ENCODE measurements around the gene PPP1R3G.
"Not testable (repeated sequence)": the region's sequence is repeated elsewhere in the genome, so short reads cannot be mapped to it uniquely, and the experiment has no call there.

Gene PPP1R3G

DNA sequence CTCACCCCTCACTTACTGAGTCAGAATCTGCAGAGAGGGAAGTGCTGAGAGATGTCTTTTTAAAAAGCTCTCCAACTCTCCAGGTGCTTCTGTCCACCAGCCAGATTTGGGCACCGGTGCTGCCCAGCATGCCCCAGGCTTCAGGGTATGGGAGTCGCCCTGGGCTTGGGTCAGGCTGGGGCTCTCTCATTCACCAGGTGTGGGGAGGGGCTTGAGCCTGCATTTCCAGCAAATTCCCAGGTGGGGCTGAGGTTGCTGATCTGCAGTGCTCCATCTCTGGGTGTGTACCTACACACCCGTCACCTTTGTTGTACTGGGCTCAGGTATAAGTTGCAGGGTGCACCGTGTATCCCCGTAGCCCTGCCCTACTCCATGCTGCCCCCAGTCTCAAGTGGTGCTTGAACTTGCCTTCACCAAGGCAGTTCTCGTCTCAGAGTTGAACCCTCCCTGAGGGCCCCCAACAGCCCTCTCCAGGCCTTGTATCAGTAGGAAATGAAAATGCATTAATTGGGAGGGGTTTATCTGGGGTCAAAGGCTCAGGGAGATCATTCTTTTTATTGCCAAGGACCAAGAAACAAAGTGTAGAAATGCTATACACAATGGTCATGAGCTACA lies 23.5 kb downstream of the PPP1R3G start:
- DNase-seq (ENCODE audit: low read depth): no peak
- H3K36me3 ChIP-seq (ENCODE audit: control insufficient read depth, insufficient read depth, low read length, severe bottlenecking): peaks cover 9% of the 10 kb centered on the region
- H3K27me3 ChIP-seq (replicated peaks; ENCODE audit: control insufficient read depth, insufficient read depth, low read length): no peaks in the 10 kb centered on the region
- H3K9me3 ChIP-seq (ENCODE audit: control insufficient read depth, low read length): no peaks in the 10 kb centered on the region
- H3K4me1 ChIP-seq (ENCODE audit: control insufficient read depth, insufficient read depth, low read length): peaks cover 5% of the 10 kb centered on the region
- no peak overlapping the region for H3K9ac ChIP-seq (ENCODE audit: low read length)
- no peak overlapping the region for H3K4me3 ChIP-seq (ENCODE audit: low read length)

DNA sequence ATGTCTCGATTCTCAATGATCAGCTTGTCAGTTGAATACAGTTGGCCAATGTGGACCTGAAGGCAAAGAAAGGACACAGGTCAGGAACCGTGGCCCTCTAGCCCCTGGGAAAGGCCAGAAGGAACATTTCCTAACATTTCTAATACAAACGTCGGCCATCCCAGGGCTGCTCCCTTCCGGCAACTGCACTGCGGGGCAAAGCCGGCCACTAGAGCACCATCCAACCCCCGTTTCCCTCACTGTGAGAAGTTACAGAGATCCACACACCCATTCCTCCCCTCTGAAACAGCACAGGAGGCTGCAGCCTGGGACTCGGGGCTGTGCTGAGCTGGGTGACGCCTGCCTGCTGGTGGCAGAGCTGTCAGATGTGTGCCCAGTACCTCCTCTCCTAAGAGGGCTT lies 24.3 kb downstream of the PPP1R3G start:
- DNase-seq (ENCODE audit: low read depth): no peak
- no peaks in the 10 kb centered on the region for H3K27me3 ChIP-seq (replicated peaks; ENCODE audit: control insufficient read depth, insufficient read depth, low read length)
- H3K9me3 ChIP-seq (ENCODE audit: control insufficient read depth, low read length): no peaks in the 10 kb centered on the region
- H3K9ac ChIP-seq (ENCODE audit: low read length): no peak overlapping the region
- peaks cover 9% of the 10 kb centered on the region for H3K36me3 ChIP-seq (ENCODE audit: control insufficient read depth, insufficient read depth, low read length, severe bottlenecking)
- peaks cover 5% of the 10 kb centered on the region for H3K4me1 ChIP-seq (ENCODE audit: control insufficient read depth, insufficient read depth, low read length)
- H3K4me3 ChIP-seq (ENCODE audit: low read length): no peak overlapping the region

DNA sequence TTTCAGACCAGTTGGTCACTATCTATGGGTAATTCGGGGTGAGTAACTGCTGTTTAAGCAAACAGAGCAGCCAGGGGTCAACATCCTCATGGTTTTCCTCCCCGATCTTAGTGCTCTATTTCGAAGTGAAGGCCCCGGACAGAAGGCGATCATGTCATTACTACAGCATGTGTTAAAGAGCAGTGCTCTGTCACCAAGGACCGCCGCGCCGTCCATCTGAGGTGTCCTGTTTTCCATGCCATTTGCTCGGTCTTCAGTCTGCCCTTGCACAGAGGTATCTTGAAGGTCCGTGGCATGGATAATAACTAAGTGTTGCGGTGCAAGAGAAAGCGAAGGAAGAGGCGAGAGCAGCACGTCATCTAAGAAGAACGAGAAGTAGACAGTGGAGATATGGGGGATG lies 25.1 kb downstream of the PPP1R3G start:
- DNase-seq (ENCODE audit: low read depth): no peak

DNA sequence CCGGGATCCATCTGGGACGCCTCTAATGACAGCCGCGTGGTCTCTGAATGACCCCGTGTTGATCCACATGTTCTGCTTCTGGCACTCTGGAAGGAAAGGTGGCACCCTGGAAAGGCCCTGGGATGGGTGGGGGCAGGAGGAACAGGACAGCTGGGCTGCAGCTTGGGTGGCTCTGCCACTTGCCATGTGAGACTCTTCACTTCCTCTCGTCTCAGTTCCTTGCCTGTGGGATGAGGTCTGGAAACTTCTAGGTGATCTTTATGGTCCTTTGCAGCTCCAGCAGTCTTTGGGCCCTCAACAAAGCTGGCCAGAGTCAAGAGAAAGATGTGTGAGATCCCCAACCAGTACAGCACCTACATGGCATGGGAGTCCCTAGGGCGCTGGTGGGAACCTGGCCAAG lies 26.5 kb downstream of the PPP1R3G start:
- H3K4me3 ChIP-seq (ENCODE audit: low read length): no peak overlapping the region
- no peaks in the 10 kb centered on the region for H3K9me3 ChIP-seq (ENCODE audit: control insufficient read depth, low read length)
- H3K36me3 ChIP-seq (ENCODE audit: control insufficient read depth, insufficient read depth, low read length, severe bottlenecking): peaks cover 9% of the 10 kb centered on the region
- no peak overlapping the region for H3K9ac ChIP-seq (ENCODE audit: low read length)
- DNase-seq (ENCODE audit: low read depth): no peak
- peaks cover 8% of the 10 kb centered on the region for H3K4me1 ChIP-seq (ENCODE audit: control insufficient read depth, insufficient read depth, low read length)
- no peaks in the 10 kb centered on the region for H3K27me3 ChIP-seq (replicated peaks; ENCODE audit: control insufficient read depth, insufficient read depth, low read length)

More for the DNA sequence above, 25.1 kb downstream of the PPP1R3G start:
- Histone ChIP-seq H3K36me3 (ENCODE audit: control insufficient read depth, insufficient read depth, low read length, severe bottlenecking) (peaks cover 9% of the 10 kb centered on the region), H3K4me1 (ENCODE audit: control insufficient read depth, insufficient read depth, low read length) (peaks cover 5% of the 10 kb centered on the region), H3K9ac (ENCODE audit: low read length) (no peak overlapping the region), H3K4me3 (ENCODE audit: low read length) (no peak overlapping the region), H3K9me3 (ENCODE audit: control insufficient read depth, low read length) (no peaks in the 10 kb centered on the region), H3K27me3 (replicated peaks; ENCODE audit: control insufficient read depth, insufficient read depth, low read length) (no peaks in the 10 kb centered on the region)

DNA sequence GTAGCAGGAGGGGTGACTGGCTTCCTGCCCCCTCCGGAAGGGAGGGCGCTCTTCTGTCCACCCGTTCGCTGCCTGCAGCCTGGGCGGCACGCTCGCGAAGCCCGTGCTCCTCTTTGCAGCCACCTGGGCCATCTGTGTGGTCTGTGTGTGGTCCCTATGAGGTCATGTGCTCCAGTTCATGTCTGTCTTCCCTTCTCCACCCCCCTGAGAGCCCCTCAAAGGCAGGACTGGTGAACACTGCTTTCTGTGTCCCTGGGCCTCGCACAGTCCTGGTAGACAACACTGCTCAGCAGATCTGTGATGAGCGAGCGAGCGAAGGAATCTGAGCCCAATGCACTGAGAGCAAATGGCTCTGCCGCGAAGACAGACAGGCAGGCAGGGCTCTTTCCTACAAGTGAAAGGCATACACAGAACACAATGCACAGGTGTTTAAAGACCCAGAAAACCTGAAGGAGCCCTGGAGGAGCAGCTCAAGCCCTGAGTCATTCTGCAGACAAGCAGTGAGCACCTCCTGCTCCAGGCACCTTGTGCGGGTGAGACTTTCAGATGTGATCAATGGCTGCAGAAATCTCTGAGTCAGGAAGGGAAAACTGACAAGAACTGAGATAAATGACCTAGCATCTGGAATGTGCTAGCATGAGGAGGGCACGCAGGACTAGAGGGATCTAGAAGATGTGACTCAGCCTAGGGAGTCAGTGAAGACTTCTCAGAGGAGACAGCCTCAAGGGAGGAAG lies 27.1 kb downstream of the PPP1R3G start:
- H3K4me3 ChIP-seq (ENCODE audit: low read length): no peak overlapping the region

GRCh38 chr6:5113096-5113495 lies 28.0 kb downstream of the PPP1R3G start:
- Histone ChIP-seq H3K9ac (ENCODE audit: low read length) (no peak overlapping the region), H3K4me3 (ENCODE audit: low read length) (no peak overlapping the region), H3K27me3 (replicated peaks; ENCODE audit: control insufficient read depth, insufficient read depth, low read length) (no peaks in the 10 kb centered on the region), H3K9me3 (ENCODE audit: control insufficient read depth, low read length) (no peaks in the 10 kb centered on the region), H3K36me3 (ENCODE audit: control insufficient read depth, insufficient read depth, low read length, severe bottlenecking) (peaks cover 9% of the 10 kb centered on the region), H3K4me1 (ENCODE audit: control insufficient read depth, insufficient read depth, low read length) (peaks cover 10% of the 10 kb centered on the region)
- no peak for DNase-seq (ENCODE audit: low read depth)

More for the DNA sequence above, 27.1 kb downstream of the PPP1R3G start:
- Histone ChIP-seq H3K9ac (ENCODE audit: low read length) (no peak overlapping the region), H3K9me3 (ENCODE audit: control insufficient read depth, low read length) (no peaks in the 10 kb centered on the region), H3K36me3 (ENCODE audit: control insufficient read depth, insufficient read depth, low read length, severe bottlenecking) (peaks cover 9% of the 10 kb centered on the region), H3K4me1 (ENCODE audit: control insufficient read depth, insufficient read depth, low read length) (peaks cover 10% of the 10 kb centered on the region), H3K27me3 (replicated peaks; ENCODE audit: control insufficient read depth, insufficient read depth, low read length) (no peaks in the 10 kb centered on the region)
- peak; percentile 64 for DNase-seq (ENCODE audit: low read depth)

GRCh38 chr6:5115168-5115567 lies 30.0 kb downstream of the PPP1R3G start:
- no peaks in the 10 kb centered on the region for H3K9me3 ChIP-seq (ENCODE audit: control insufficient read depth, low read length)
- H3K4me3 ChIP-seq (ENCODE audit: low read length): no peak overlapping the region
- peaks cover 17% of the 10 kb centered on the region for H3K4me1 ChIP-seq (ENCODE audit: control insufficient read depth, insufficient read depth, low read length)
- H3K27me3 ChIP-seq (replicated peaks; ENCODE audit: control insufficient read depth, insufficient read depth, low read length): no peaks in the 10 kb centered on the region
- DNase-seq (ENCODE audit: low read depth): no peak
- H3K36me3 ChIP-seq (ENCODE audit: control insufficient read depth, insufficient read depth, low read length, severe bottlenecking): peaks cover 9% of the 10 kb centered on the region
- H3K9ac ChIP-seq (ENCODE audit: low read length): no peak overlapping the region

DNA sequence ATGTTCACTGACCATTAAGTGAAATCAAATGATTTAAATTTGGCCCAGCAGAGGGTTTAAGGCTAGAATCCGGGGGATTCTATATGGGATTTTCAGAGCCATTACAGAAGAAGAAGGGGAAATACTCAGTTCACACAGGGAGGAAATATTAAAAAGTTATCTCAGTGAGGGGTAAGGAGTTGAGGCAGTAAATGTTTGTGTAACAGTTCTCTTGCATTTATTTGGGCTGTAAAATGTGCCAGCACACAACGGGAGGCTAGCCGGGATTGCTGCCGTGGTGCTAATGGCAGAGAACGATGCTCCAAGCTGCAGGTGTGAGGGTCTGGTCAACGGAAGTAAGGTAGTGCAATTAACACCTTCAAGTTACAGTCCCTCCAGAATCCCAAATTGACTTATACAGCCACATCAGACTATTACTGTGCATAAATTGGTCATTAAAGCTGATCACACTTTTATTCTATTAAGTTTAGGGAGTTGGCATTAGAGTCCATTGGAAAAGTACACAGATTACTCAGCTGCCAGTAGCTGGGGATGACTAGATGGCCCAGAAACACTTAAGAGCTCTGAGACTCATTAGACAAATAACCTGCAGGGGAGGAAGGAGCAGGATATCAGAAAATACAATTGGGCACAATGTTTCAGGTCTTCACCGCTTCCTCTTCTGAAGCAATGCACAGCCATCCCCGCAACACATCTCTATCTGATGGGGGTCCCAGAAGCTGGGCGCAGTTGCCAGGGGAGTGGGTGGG lies 31.3 kb downstream of the PPP1R3G start:
- H3K4me1 ChIP-seq (ENCODE audit: control insufficient read depth, insufficient read depth, low read length): peaks cover 17% of the 10 kb centered on the region
- H3K36me3 ChIP-seq (ENCODE audit: control insufficient read depth, insufficient read depth, low read length, severe bottlenecking): peaks cover 2% of the 10 kb centered on the region
- DNase-seq (ENCODE audit: low read depth): no peak
- H3K27me3 ChIP-seq (replicated peaks; ENCODE audit: control insufficient read depth, insufficient read depth, low read length): no peaks in the 10 kb centered on the region
- no peak overlapping the region for H3K4me3 ChIP-seq (ENCODE audit: low read length)
- no peak overlapping the region for H3K9ac ChIP-seq (ENCODE audit: low read length)
- H3K9me3 ChIP-seq (ENCODE audit: control insufficient read depth, low read length): no peaks in the 10 kb centered on the region

DNA sequence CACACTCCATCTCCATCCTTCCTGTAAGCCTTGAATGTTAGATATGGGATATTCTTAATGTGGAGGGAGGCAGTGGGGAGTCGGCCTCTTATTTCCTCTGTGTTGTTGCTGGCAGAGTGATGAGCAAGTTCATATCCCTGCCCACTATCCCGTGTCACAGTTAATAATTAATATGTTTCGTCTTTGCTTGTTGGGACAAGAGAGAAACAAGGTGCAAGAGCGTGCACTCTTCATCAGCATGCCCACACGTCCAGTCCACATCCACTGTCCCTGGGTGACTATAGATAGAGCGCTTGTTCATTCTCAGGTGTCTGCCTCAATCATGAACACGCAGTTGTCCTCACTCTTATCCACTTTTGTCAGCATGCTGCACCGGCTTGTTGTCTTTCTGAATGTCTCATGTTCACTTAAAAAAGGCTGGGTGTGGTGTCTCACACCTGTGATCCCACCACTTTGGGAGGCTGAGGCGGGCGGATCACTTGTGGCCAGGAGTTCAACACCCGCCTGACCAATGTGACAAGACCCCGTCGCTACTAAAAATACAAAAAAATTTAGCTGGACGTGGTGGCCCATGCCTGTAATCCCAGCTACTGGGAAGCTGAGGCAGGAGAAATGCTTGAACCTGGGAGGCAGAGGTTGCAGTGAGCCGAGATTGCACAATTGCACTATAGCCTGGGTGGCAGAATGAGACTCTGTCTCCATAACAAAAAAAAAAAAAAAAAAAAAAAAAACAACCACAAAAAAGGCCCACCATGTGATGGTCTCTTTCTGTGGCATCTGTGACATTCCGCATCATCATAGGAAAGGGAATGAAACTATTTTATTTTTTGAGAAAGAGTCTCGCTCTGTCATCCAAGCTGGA lies 34.2 kb downstream of the PPP1R3G start:
- Histone ChIP-seq H3K36me3 (ENCODE audit: control insufficient read depth, insufficient read depth, low read length, severe bottlenecking) (no peaks in the 10 kb centered on the region), H3K4me1 (ENCODE audit: control insufficient read depth, insufficient read depth, low read length) (peaks cover 13% of the 10 kb centered on the region), H3K4me3 (ENCODE audit: low read length) (no peak overlapping the region), H3K9ac (ENCODE audit: low read length) (no peak overlapping the region), H3K27me3 (replicated peaks; ENCODE audit: control insufficient read depth, insufficient read depth, low read length) (no peaks in the 10 kb centered on the region), H3K9me3 (ENCODE audit: control insufficient read depth, low read length) (no peaks in the 10 kb centered on the region)
- DNase-seq (ENCODE audit: low read depth): no peak

DNA sequence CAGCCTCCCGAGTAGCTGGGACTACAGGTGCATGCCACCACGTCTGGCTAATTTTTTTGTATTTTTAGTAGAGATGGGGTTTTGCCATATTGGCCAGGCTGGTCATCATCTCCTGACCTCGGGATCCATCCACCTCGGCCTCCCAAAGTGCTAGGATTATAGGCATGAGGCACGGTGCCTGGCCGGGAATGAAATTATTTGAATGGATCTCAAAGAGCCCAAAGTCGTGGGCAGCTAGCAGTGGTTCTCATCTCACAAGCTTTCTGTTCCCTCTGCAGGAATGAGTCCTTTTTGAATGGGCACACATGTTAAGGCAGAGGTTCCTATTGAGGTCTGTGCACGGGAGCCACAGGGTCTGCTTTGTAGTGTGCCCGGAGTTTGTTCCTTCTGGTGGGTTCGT lies 34.9 kb downstream of the PPP1R3G start:
- no peaks in the 10 kb centered on the region for H3K27me3 ChIP-seq (replicated peaks; ENCODE audit: control insufficient read depth, insufficient read depth, low read length)
- no peaks in the 10 kb centered on the region for H3K9me3 ChIP-seq (ENCODE audit: control insufficient read depth, low read length)
- no peak overlapping the region for H3K9ac ChIP-seq (ENCODE audit: low read length)
- H3K36me3 ChIP-seq (ENCODE audit: control insufficient read depth, insufficient read depth, low read length, severe bottlenecking): no peaks in the 10 kb centered on the region
- no peak overlapping the region for H3K4me3 ChIP-seq (ENCODE audit: low read length)
- peaks cover 15% of the 10 kb centered on the region for H3K4me1 ChIP-seq (ENCODE audit: control insufficient read depth, insufficient read depth, low read length)
- no peak for DNase-seq (ENCODE audit: low read depth)

- not testable (repeated sequence) for DNase-seq (ENCODE audit: low read depth); H3K36me3 ChIP-seq (ENCODE audit: control insufficient read depth, insufficient read depth, low read length, severe bottlenecking); H3K9me3 ChIP-seq (ENCODE audit: control insufficient read depth, low read length); H3K9ac ChIP-seq (ENCODE audit: low read length); H3K4me3 ChIP-seq (ENCODE audit: low read length); H3K27me3 ChIP-seq (replicated peaks; ENCODE audit: control insufficient read depth, insufficient read depth, low read length)
- peaks cover 21% of the 10 kb centered on the region for H3K4me1 ChIP-seq (ENCODE audit: control insufficient read depth, insufficient read depth, low read length)
These were observed 35.4 kb downstream of the PPP1R3G start for GRCh38 chr6:5120543-5120942.
